Measurements from ENCODE around the gene ICAM3.

DNA sequence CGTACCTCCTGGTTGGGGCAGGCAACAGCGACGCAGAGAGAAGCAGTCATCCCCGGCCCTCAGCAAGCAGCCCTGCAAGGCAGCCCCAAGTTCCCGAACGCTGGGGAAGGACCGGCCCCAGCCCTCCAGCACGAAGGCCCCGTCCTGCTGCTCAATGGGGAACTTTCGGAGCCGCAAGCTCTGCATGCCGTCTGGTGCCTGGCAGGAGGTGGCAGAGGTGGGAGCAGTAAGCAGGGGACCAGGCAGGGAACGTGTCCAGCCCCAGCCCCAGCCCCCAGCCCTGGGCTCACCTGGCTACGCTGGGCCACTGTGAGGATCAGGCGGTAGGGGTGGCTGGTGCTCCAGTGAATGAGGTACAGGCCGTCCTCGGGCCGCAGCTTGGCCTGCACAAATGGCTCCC, 22.8 kb upstream of the ICAM3 start:
- TF ChIP-seq, protein P1, sequence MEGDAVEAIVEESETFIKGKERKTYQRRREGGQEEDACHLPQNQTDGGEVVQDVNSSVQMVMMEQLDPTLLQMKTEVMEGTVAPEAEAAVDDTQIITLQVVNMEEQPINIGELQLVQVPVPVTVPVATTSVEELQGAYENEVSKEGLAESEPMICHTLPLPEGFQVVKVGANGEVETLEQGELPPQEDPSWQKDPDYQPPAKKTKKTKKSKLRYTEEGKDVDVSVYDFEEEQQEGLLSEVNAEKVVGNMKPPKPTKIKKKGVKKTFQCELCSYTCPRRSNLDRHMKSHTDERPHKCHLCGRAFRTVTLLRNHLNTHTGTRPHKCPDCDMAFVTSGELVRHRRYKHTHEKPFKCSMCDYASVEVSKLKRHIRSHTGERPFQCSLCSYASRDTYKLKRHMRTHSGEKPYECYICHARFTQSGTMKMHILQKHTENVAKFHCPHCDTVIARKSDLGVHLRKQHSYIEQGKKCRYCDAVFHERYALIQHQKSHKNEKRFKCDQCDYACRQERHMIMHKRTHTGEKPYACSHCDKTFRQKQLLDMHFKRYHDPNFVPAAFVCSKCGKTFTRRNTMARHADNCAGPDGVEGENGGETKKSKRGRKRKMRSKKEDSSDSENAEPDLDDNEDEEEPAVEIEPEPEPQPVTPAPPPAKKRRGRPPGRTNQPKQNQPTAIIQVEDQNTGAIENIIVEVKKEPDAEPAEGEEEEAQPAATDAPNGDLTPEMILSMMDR (IDR thresholded peaks at IDR 0.05): no peak
- no peak for TF ChIP-seq POLR2A (IDR thresholded peaks at IDR 0.05)

All from breast epithelium (tissue), 3 donors.